MM.1S (cell line): Measurements from ENCODE around the gene LEFTY1.

Source experiments
- EZH2 ChIP-seq: fragments of 300-600 bp; sonication (generic); optimal IDR thresholded peaks from 2 replicates; pipeline ENCODE3; 2017; ENCODE audit warnings: low read depth, mild to moderate bottlenecking, antibody characterized with exemption, low read length, mixed read lengths
- EZH2phosphoT487 ChIP-seq: fragments of 300-600 bp; sonication (generic); IDR thresholded peaks from 2 replicates; pipeline ENCODE4 v1.6.1; 2018; ENCODE audit warnings: antibody characterized with exemption, low read length
- TF ChIP-seq, protein P1 (sequence below): fragments of 300-600 bp; sonication (generic); IDR thresholded peaks from 2 replicates; pipeline ENCODE4 v1.5.1; 2016; ENCODE audit warnings: antibody characterized with exemption, low read length, mixed read lengths

DNA sequence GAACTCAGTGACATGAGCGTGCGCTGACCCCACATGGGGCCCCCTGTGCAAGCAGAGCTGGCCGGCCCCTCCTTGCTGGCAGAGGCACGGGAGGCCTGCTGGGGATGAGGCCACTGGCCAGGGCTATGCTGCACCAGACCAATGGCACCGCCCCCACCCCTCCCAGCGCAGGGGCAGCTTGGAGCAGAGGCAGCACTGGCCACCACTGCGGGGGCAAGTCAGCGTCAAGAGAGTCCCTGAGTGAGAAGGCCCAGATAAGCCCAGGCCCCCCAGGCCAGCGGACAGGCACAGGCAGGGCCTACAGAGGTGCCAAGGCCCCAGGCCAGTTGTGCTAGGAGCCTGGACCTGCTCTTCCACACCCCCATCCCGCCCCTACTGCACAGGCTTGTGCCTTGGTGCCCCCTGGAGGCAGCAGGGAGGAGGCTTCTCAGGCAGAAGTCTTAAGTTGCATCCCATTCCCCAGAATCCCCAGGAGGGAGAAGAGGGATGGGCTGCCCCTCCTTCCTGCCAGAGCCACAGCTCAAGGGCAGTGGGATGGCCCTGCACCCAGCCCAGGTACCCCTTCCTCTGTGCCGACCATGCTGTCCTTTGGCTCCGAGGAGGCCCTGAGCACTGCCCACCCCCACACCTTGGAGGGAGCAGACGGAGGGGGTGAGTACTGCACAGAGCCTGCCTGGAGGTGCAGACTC, 43.2 kb downstream of the LEFTY1 start:
- TF ChIP-seq, protein P1, sequence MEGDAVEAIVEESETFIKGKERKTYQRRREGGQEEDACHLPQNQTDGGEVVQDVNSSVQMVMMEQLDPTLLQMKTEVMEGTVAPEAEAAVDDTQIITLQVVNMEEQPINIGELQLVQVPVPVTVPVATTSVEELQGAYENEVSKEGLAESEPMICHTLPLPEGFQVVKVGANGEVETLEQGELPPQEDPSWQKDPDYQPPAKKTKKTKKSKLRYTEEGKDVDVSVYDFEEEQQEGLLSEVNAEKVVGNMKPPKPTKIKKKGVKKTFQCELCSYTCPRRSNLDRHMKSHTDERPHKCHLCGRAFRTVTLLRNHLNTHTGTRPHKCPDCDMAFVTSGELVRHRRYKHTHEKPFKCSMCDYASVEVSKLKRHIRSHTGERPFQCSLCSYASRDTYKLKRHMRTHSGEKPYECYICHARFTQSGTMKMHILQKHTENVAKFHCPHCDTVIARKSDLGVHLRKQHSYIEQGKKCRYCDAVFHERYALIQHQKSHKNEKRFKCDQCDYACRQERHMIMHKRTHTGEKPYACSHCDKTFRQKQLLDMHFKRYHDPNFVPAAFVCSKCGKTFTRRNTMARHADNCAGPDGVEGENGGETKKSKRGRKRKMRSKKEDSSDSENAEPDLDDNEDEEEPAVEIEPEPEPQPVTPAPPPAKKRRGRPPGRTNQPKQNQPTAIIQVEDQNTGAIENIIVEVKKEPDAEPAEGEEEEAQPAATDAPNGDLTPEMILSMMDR = peak; percentile 46
- TF ChIP-seq EZH2 = no peak
- no peak for TF ChIP-seq EZH2phosphoT487
